OCI-LY3 (cell line): Measurements from ENCODE around the gene NFIC.

ENCODE experiments used
- CTCF ChIP-seq: fragments of 200-600, 300-600 bp; sonication (generic); IDR thresholded peaks from 2 replicates; pipeline ENCODE4 v1.5.1; 2014; ENCODE audit warnings: antibody characterized with exemption, low read length, low read depth
- EZH2phosphoT487 ChIP-seq: fragments of 200-600 bp; shearing (Covaris generic); IDR thresholded peaks from 2 replicates; pipeline ENCODE4 v1.6.1; 2018; ENCODE audit warnings: antibody characterized with exemption, mixed run types, low read depth

- TF ChIP-seq CTCF (no peak), EZH2phosphoT487 (no peak)
These were observed 2.4 kb upstream of the NFIC start for GRCh38 chr19:3363841-3364500.
